ENCODE measurements around the gene DNPH1.

DNA sequence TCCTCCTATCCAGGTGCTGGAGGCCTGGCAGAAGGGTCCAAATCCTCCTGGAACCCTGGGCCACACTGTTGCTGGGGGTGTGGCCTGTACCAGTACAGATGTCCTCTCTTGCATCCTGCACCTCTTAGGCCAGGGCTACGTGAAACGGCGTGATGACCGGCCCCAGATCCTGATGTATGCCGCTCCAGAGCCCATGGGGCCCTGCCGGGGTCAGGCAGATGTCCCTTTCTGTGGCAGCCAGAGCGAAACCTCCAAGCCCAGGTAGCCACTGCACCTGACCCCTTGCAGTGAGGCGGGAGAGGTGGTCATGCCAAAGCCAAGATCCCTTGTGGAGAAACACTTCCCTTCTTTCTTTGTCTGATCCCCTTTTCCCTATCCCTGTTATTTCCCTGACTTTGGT lies 14.2 kb downstream of the DNPH1 start:
- TF ChIP-seq, protein P1, sequence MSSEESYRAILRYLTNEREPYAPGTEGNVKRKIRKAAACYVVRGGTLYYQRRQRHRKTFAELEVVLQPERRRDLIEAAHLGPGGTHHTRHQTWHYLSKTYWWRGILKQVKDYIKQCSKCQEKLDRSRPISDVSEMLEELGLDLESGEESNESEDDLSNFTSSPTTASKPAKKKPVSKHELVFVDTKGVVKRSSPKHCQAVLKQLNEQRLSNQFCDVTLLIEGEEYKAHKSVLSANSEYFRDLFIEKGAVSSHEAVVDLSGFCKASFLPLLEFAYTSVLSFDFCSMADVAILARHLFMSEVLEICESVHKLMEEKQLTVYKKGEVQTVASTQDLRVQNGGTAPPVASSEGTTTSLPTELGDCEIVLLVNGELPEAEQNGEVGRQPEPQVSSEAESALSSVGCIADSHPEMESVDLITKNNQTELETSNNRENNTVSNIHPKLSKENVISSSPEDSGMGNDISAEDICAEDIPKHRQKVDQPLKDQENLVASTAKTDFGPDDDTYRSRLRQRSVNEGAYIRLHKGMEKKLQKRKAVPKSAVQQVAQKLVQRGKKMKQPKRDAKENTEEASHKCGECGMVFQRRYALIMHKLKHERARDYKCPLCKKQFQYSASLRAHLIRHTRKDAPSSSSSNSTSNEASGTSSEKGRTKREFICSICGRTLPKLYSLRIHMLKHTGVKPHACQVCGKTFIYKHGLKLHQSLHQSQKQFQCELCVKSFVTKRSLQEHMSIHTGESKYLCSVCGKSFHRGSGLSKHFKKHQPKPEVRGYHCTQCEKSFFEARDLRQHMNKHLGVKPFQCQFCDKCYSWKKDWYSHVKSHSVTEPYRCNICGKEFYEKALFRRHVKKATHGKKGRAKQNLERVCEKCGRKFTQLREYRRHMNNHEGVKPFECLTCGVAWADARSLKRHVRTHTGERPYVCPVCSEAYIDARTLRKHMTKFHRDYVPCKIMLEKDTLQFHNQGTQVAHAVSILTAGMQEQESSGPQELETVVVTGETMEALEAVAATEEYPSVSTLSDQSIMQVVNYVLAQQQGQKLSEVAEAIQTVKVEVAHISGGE (CRISPR knock-in tag; IDR thresholded peaks at IDR 0.05) = no peak
- TF ChIP-seq EZH2 (IDR thresholded peaks at IDR 0.05; ENCODE audit: borderline replicate concordance, low read depth, low read length) = no peak
- no peak for TF ChIP-seq ZNF143 (CRISPR knock-in tag; IDR thresholded peaks at IDR 0.05)
